ENCODE results near the gene BTRC.

DNA sequence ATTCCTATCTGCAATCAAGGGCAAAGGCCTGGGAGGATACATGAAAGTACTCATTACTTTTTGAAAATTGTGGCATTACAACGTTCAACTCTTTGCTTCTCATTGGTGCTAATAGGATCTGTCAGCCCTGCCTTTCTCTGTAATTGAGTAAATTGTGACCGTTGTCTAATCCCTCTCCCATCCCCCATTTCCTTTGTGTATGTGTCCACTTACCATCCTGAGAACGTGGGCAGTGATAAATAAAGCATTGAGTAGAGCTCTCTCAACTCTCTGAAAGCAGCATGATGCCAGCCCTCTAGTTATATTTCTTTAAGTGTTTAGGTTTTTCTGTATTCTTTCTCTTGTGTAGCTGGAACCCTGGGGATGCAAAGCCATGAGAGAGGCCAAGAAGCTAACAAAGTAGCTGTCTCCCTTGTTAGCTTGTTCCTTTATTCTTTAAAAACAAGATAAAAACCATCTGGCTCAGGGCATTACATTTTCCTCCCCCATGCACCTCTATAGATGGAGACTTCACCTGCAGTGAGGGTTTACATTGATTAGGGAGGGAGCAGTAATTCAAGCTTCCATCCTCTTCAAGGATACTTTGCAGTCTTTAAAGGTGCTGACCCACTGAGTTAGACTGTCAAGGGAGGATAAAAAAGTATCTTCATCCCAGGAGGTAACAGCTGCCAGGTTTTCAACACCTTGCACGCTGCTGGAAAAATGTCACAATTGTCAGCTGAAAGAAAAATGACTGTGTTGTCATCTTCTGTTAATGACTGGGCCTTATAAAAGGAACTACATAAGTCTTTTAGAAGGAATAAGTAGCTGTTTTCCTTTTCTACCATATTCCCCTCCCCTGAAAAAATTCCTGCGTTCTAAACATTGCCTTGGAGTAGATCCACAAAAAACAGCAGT is 112.3 kb downstream of the BTRC start:
- no peak for TF ChIP-seq PHF8 (IDR thresholded peaks at IDR 0.05; ENCODE audit: borderline replicate concordance, low read depth)
- no peak for TF ChIP-seq MYC (IDR thresholded peaks at IDR 0.05; ENCODE audit: borderline replicate concordance, low read length)
- no peak for TF ChIP-seq RAD21 (conservative IDR thresholded peaks at IDR 0.05 in 1 of 2, IDR thresholded peaks at IDR 0.05 in 1 of 2)
- TF ChIP-seq CEBPB (IDR thresholded peaks at IDR 0.05) = no peak
- TF ChIP-seq CTCF (IDR thresholded peaks at IDR 0.05) = no peak
- TF ChIP-seq HOXB5 (CRISPR knock-in tag; IDR thresholded peaks at IDR 0.05) = no peak
- TF ChIP-seq, protein P1, sequence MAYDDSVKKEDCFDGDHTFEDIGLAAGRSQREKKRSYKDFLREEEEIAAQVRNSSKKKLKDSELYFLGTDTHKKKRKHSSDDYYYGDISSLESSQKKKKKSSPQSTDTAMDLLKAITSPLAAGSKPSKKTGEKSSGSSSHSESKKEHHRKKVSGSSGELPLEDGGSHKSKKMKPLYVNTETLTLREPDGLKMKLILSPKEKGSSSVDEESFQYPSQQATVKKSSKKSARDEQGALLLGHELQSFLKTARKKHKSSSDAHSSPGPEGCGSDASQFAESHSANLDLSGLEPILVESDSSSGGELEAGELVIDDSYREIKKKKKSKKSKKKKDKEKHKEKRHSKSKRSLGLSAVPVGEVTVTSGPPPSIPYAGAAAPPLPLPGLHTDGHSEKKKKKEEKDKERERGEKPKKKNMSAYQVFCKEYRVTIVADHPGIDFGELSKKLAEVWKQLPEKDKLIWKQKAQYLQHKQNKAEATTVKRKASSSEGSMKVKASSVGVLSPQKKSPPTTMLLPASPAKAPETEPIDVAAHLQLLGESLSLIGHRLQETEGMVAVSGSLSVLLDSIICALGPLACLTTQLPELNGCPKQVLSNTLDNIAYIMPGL (CRISPR knock-in tag; IDR thresholded peaks at IDR 0.05; ENCODE audit: borderline replicate concordance) = no peak
- no peak for TF ChIP-seq SMC3 (IDR thresholded peaks at IDR 0.05)
- TF ChIP-seq POLR2AphosphoS2 (conservative IDR thresholded peaks at IDR 0.05; ENCODE audit: low read length) = no peak
- no peak for TF ChIP-seq POLR2A (IDR thresholded peaks at IDR 0.05; ENCODE audit: low read length)

All from A549 (cell line).